CD14-positive monocyte (primary cell): ENCODE results near the gene TNNT3. TPM values are rescaled to one million over a fixed set of nuclear protein-coding genes. Genes with fewer than 3 reads are reported as not detected.

Experiments used
- DNase-seq, 3 donors: peaks; one replicate each; pipeline ENCODE4 v3.0.0-alpha.2; 2011 to 2022
- H2AFZ ChIP-seq: 2 replicates; pipeline ENCODE4 v1.6.0; 2012; ENCODE audit warnings: mild to moderate bottlenecking, low read depth, low read length, inconsistent platforms; ENCODE audit not compliant: insufficient read depth, poor library complexity, severe bottlenecking
- H3K27ac ChIP-seq, 2 donors: 1 replicate in 1 of 2; 2 replicates in 1 of 2; pipeline ENCODE4 v1.5.1; 2012 to 2013; ENCODE audit warnings: low read length in 2 of 2, control low read depth in 1 of 2, inconsistent platforms in 1 of 2, low read depth in 1 of 2, mild to moderate bottlenecking in 1 of 2
- H3K27me3 ChIP-seq, 2 donors: one replicate each; pipeline versions ENCODE4 v1.6.0 to v1.6.1; 2011 to 2013; ENCODE audit warnings: low read length in 2 of 2; ENCODE audit not compliant: control insufficient read depth in 2 of 2, insufficient read depth in 2 of 2
- H3K36me3 ChIP-seq, 2 donors: replicated peaks in 1 of 2; 1 replicate in 1 of 2; 2 replicates in 1 of 2; pipeline versions ENCODE4 v1.5.1 to v1.6.1; 2012 to 2013; ENCODE audit warnings: low read length in 2 of 2, control low read depth in 1 of 2, inconsistent platforms in 1 of 2, mild to moderate bottlenecking in 1 of 2; ENCODE audit not compliant: insufficient read depth in 2 of 2, control insufficient read depth in 1 of 2
- H3K4me1 ChIP-seq, 2 donors: 1 replicate in 1 of 2; 2 replicates in 1 of 2; pipeline versions ENCODE4 v1.5.1 to v1.6.1; 2012 to 2013; ENCODE audit warnings: low read length in 2 of 2, control low read depth in 1 of 2, inconsistent platforms in 1 of 2, mild to moderate bottlenecking in 1 of 2, moderate library complexity in 1 of 2; ENCODE audit not compliant: insufficient read depth in 2 of 2, control insufficient read depth in 1 of 2
- H3K4me2 ChIP-seq: replicated peaks from 2 replicates; pipeline ENCODE3; 2012; ENCODE audit warnings: low read length, moderate library complexity, mild to moderate bottlenecking; ENCODE audit not compliant: poor library complexity, severe bottlenecking; ENCODE audit errors: extremely low read depth
- H3K4me3 ChIP-seq, 3 experiments: fragments of 200-600 bp in 1 of 3; sonication (generic) in 1 of 3; replicated peaks in 1 of 3; 1 replicate in 2 of 3; 2 replicates in 1 of 3; pipeline ENCODE4 v1.5.1; 2011 to 2013; ENCODE audit warnings: low read length in 3 of 3, mild to moderate bottlenecking in 3 of 3, control low read depth in 2 of 3, low read depth in 2 of 3, inconsistent platforms in 1 of 3, moderate library complexity in 1 of 3
- H3K79me2 ChIP-seq: 2 replicates; pipeline ENCODE4 v1.6.0; 2012; ENCODE audit warnings: mild to moderate bottlenecking, control low read depth, inconsistent platforms, low read length, moderate library complexity; ENCODE audit not compliant: insufficient read depth
- H3K9ac ChIP-seq: 2 replicates; pipeline ENCODE4 v1.6.0; 2017; ENCODE audit warnings: low read length, mild to moderate bottlenecking; ENCODE audit not compliant: insufficient read depth, poor library complexity, severe bottlenecking
- H3K9me3 ChIP-seq, 2 donors: replicated peaks in 1 of 2; 1 replicate in 1 of 2; 2 replicates in 1 of 2; pipeline versions ENCODE4 v1.5.1 to v1.6.1; 2012 to 2013; ENCODE audit warnings: low read length in 2 of 2, control low read depth in 1 of 2; ENCODE audit not compliant: control insufficient read depth in 1 of 2, insufficient read depth in 1 of 2
- H4K20me1 ChIP-seq: 2 replicates; pipeline ENCODE4 v1.6.0; 2012; ENCODE audit warnings: mild to moderate bottlenecking, low read length, control low read depth, moderate library complexity; ENCODE audit not compliant: insufficient read depth
- H3K27ac Mint-ChIP-seq, 7 donors: one replicate each; pipeline ENCODE4 v1.8.0; 2020; ENCODE audit warnings: mild to moderate bottlenecking in 7 of 7, mixed read lengths in 7 of 7, moderate library complexity in 6 of 7, inconsistent platforms in 2 of 7
- H3K27me3 Mint-ChIP-seq, 3 donors: one replicate each; pipeline ENCODE4 v1.8.0; 2021 to 2022; ENCODE audit warnings: low read depth in 3 of 3, mild to moderate bottlenecking in 3 of 3, mixed read lengths in 3 of 3, moderate library complexity in 3 of 3, inconsistent platforms in 1 of 3
- H3K36me3 Mint-ChIP-seq, 2 donors: one replicate each; pipeline ENCODE4 v1.8.0; 2020; ENCODE audit warnings: mixed read lengths in 2 of 2, inconsistent platforms in 1 of 2, mild to moderate bottlenecking in 1 of 2
- H3K4me1 Mint-ChIP-seq: one replicate; pipeline ENCODE4 v1.8.0; 2020; ENCODE audit warnings: mild to moderate bottlenecking, mixed read lengths
- H3K4me3 Mint-ChIP-seq, 2 donors: one replicate each; pipeline ENCODE4 v1.8.0; 2020; ENCODE audit warnings: mild to moderate bottlenecking in 2 of 2, mixed read lengths in 2 of 2, moderate library complexity in 1 of 2
- H3K9me3 Mint-ChIP-seq, 7 donors: one replicate each; pipeline ENCODE4 v1.8.0; 2020 to 2022; ENCODE audit warnings: mixed read lengths in 7 of 7, mild to moderate bottlenecking in 6 of 7, moderate library complexity in 6 of 7, inconsistent platforms in 2 of 7
- WGBS: methylation state at CpG from one replicate; pipeline ENCODE4 v1.1.5; 2013; ENCODE audit warnings: missing lambda C conversion rate; ENCODE audit not compliant: insufficient coverage; 5-methylcytosine and 5-hydroxymethylcytosine counted together
- intact Hi-C, 2 donors: fragments of 100-400 bp; cut with micrococcal nuclease; formaldehyde crosslinking; loops; one replicate each; pipeline versions ENCODE4 v1.15.0 to v1.15.1; 2023
- polyA plus RNA-seq, 3 donors: library from polyadenylated mRNA; depleted of rRNA in 1 of 3; unstranded in 2 of 3; stranded (reverse) in 1 of 3; fragments of 300-500 nt in 2 of 3; fragments of >200 nt in 1 of 3; fragmentation: Illumina TruSeq in 2 of 3; gene quantifications; 1 replicate in 2 of 3; 2 replicates in 1 of 3; pipeline ENCODE4 v1.2.3, GENCODE V29; 2012 to 2021
- TF ChIP-seq, protein P1 (sequence below): fragments of 200-600 bp; IDR thresholded peaks from one replicate; pipeline ENCODE4 v1.8.0; 2022; ENCODE audit warnings: antibody characterized with exemption, mild to moderate bottlenecking

The TNNT3 gene
- polyA plus RNA-seq, 3 donors: 1.4 TPM; not detected in 2

DNA sequence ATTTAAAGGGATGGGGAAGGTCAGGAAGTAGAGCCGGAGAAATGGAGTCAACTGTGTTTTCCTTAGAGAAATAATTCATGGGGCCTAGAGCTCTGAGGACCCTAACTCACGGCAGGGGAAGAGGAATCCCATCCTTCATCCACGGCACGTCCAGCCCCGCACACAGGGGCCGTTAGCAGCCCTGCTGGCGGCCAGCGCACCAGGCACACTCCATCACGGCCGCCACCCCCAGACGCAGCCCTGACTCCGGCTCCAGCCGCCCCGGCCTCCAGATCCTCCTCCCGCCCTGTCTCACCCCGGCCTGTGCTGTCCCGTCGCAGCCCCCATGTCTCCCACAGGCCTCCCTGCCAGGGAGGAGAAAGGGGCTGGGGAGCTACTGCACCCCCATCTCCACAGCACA lies 38.9 kb downstream of the TNNT3 start:
- no peak overlapping the region for H3K9ac ChIP-seq
- Mint-ChIP-seq H3K27me3 (no peaks in the 10 kb centered on the region), H3K4me1 (no peaks in the 10 kb centered on the region), H3K9me3 (no peaks in the 10 kb centered on the region), H3K4me3 (no peak overlapping the region), H3K27ac (no peak overlapping the region), H3K36me3 (no peaks in the 10 kb centered on the region)
- H3K27ac ChIP-seq: no peak overlapping the region
- DNase-seq: no peak
- TF ChIP-seq, protein P1, sequence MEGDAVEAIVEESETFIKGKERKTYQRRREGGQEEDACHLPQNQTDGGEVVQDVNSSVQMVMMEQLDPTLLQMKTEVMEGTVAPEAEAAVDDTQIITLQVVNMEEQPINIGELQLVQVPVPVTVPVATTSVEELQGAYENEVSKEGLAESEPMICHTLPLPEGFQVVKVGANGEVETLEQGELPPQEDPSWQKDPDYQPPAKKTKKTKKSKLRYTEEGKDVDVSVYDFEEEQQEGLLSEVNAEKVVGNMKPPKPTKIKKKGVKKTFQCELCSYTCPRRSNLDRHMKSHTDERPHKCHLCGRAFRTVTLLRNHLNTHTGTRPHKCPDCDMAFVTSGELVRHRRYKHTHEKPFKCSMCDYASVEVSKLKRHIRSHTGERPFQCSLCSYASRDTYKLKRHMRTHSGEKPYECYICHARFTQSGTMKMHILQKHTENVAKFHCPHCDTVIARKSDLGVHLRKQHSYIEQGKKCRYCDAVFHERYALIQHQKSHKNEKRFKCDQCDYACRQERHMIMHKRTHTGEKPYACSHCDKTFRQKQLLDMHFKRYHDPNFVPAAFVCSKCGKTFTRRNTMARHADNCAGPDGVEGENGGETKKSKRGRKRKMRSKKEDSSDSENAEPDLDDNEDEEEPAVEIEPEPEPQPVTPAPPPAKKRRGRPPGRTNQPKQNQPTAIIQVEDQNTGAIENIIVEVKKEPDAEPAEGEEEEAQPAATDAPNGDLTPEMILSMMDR: no peak
- H3K79me2 ChIP-seq: no peaks in the 10 kb centered on the region
- no peaks in the 10 kb centered on the region for H4K20me1 ChIP-seq
- H3K4me3 ChIP-seq: no peak overlapping the region
- WGBS: no CpG with 5 or more reads among the region's 18 CpGs
- H3K4me1 ChIP-seq: no peaks in the 10 kb centered on the region
- no peaks in the 10 kb centered on the region for H3K36me3 ChIP-seq
- H3K4me2 ChIP-seq: no peak overlapping the region
- H3K9me3 ChIP-seq: no peaks in the 10 kb centered on the region
- no peak overlapping the region for H2AFZ ChIP-seq
- H3K27me3 ChIP-seq: no peaks in the 10 kb centered on the region
- intact Hi-C loops: no loop called here

DNA sequence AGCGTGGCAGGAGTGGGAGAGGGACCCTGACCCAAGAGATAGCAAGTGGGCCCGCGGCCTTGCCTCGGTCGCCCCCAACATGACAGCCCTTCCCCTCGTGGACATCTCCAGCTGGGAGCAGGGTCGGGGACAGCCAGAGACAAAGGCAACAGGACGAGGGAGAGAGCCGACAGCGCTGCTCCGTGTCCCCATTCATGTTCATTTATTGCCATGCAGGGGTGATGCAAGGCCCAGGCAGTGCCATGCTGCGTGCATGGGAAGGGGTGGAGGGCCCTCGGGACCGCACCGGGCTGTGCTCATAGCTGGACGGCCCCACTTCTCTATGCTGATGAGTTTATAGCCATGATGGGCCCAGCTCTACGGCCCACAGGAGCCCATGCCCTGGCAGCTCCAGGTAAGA lies 40.3 kb downstream of the TNNT3 start:
- Histone ChIP-seq H3K27me3 (no peaks in the 10 kb centered on the region), H3K4me3 (no peak overlapping the region), H3K36me3 (no peaks in the 10 kb centered on the region), H3K27ac (no peak overlapping the region), H3K79me2 (no peaks in the 10 kb centered on the region), H3K4me2 (no peak overlapping the region), H4K20me1 (no peaks in the 10 kb centered on the region), H2AFZ (no peak overlapping the region), H3K9me3 (no peaks in the 10 kb centered on the region), H3K4me1 (no peaks in the 10 kb centered on the region), H3K9ac (no peak overlapping the region)
- WGBS: no CpG with 5 or more reads among the region's 17 CpGs
- H3K4me1 Mint-ChIP-seq: no peaks in the 10 kb centered on the region
- H3K9me3 Mint-ChIP-seq: no peaks in the 10 kb centered on the region
- no peak overlapping the region for H3K4me3 Mint-ChIP-seq
- no peaks in the 10 kb centered on the region for H3K27me3 Mint-ChIP-seq
- no peak for DNase-seq
- TF ChIP-seq, protein P1: no peak
- no peaks in the 10 kb centered on the region for H3K36me3 Mint-ChIP-seq
- H3K27ac Mint-ChIP-seq: no peak overlapping the region
- intact Hi-C loops: no loop called here
